Body of pancreas (tissue), 4 donors: ENCODE data around the gene ATRAID. TPM values are rescaled to one million over a fixed set of nuclear protein-coding genes. Genes with fewer than 3 reads are reported as not detected.

Experiments used
- ATAC-seq: fragments of 150-250 bp; one replicate; pipeline ENCODE4 v1.9.1; 2016
- DNase-seq, 4 donors: peaks; one replicate each; pipeline ENCODE4 v3.0.0-alpha.2; 2019
- H3K27ac ChIP-seq, 4 donors: fragments of 200-600 bp; sonication (generic); 1 replicate in 3 of 4; 2 replicates in 1 of 4; pipeline versions ENCODE4 v1.5.1 to v1.6.1; 2016 to 2019; ENCODE audit warnings: mild to moderate bottlenecking in 1 of 4, mixed read lengths in 1 of 4, moderate library complexity in 1 of 4
- H3K27me3 ChIP-seq, 2 donors: fragments of 200-600 bp; sonication (generic); one replicate each; pipeline ENCODE4 v1.6.0; 2016; ENCODE audit warnings: mild to moderate bottlenecking in 1 of 2
- H3K36me3 ChIP-seq, 2 donors: fragments of 200-600 bp; sonication (generic); replicated peaks in 1 of 2; 2 replicates each; pipeline ENCODE4 v1.5.1; 2016; ENCODE audit warnings: low read depth in 2 of 2; ENCODE audit not compliant: insufficient read depth in 1 of 2
- H3K4me1 ChIP-seq: fragments of 200-600 bp; sonication (generic); one replicate; pipeline ENCODE4 v1.6.0; 2016
- H3K4me3 ChIP-seq, 2 donors: fragments of 200-600 bp; sonication (generic); 1 replicate in 1 of 2; 2 replicates in 1 of 2; pipeline ENCODE4 v1.5.1; 2016 to 2019
- H3K9me3 ChIP-seq, 3 donors: fragments of 200-600 bp; sonication (generic); 1 replicate in 2 of 3; 2 replicates in 1 of 3; pipeline ENCODE4 v1.5.1; 2016
- POLR2A ChIP-seq, 3 donors: fragments of 450-650 bp; IDR thresholded peaks; one replicate each; pipeline ENCODE4 v1.6.1; 2016; ENCODE audit warnings: antibody characterized with exemption in 3 of 3, mild to moderate bottlenecking in 2 of 3
- WGBS, 2 donors: methylation state at CpG; one replicate each; pipeline ENCODE4 v1.1.5; 2017; 5-methylcytosine and 5-hydroxymethylcytosine counted together
- intact Hi-C: fragments of 100-400 bp; cut with DNase I; formaldehyde crosslinking; loops from one replicate; pipeline ENCODE4 v1.15.1; 2023
- total RNA-seq, 2 donors: library from RNA; depleted of rRNA; stranded (reverse); fragments of >200 nt; gene quantifications; one replicate each; pipeline ENCODE4 v1.1.0, GENCODE V29; 2016
- TF ChIP-seq, protein P1 (sequence below), 7 experiments: fragments of 450-650 bp in 4 of 7; fragments of 200-600 bp in 3 of 7; sonication (generic) in 3 of 7; IDR thresholded peaks; one replicate each; pipeline ENCODE4 v1.5.1; 2016 to 2019; ENCODE audit warnings: antibody characterized with exemption in 7 of 7

Gene ATRAID
- total RNA-seq, 2 donors from 2014 or later = 69.2 to 75.0 TPM

DNA sequence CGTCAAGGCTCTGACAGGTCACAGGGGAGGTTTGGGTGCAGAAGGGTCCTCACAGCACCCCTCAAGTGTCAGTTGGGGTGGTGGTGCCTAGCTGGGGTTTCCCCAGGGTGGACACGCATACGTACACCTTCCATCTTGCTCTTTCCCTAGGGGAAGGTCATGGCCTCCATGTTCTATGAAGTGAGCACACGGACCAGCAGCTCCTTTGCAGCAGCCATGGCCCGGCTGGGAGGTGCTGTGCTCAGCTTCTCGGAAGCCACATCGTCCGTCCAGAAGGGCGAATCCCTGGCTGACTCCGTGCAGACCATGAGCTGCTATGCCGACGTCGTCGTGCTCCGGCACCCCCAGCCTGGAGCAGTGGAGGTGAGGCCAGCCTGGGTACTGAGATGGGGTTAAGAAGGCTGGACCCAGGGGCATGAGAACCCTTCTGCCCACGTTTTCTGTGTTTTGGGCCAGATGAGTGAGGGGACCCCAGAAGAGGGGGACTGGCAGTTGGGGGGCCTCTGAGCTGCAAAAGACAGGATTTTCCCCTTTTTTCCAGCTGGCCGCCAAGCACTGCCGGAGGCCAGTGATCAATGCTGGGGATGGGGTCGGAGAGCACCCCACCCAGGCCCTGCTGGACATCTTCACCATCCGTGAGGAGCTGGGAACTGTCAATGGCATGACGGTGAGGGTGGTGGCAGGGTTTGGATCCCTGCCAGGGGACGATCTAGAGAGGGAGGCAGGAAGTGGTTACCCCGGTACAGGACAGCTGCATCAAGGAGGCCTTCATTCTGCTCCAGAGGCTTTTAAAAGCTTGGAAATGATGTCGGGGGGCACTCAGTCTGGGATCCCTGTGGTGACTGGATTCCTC, 30.1 kb downstream of the ATRAID start:
- DNase-seq (no peak), ATAC-seq (no peak)
- intact Hi-C loops = no loop called here
- peaks cover 12 to 33% of the 10 kb centered on the region in 2 donors for H3K36me3 ChIP-seq
- 78 to 85% methylated on average over 12 to 22 of the region's 24 CpGs for WGBS, 2 donors
- H3K27ac ChIP-seq = no peak overlapping the region
- no peak overlapping the region for H3K4me3 ChIP-seq
- H3K9me3 ChIP-seq = no peaks in the 10 kb centered on the region
- TF ChIP-seq, protein P1, sequence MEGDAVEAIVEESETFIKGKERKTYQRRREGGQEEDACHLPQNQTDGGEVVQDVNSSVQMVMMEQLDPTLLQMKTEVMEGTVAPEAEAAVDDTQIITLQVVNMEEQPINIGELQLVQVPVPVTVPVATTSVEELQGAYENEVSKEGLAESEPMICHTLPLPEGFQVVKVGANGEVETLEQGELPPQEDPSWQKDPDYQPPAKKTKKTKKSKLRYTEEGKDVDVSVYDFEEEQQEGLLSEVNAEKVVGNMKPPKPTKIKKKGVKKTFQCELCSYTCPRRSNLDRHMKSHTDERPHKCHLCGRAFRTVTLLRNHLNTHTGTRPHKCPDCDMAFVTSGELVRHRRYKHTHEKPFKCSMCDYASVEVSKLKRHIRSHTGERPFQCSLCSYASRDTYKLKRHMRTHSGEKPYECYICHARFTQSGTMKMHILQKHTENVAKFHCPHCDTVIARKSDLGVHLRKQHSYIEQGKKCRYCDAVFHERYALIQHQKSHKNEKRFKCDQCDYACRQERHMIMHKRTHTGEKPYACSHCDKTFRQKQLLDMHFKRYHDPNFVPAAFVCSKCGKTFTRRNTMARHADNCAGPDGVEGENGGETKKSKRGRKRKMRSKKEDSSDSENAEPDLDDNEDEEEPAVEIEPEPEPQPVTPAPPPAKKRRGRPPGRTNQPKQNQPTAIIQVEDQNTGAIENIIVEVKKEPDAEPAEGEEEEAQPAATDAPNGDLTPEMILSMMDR (IDR thresholded peaks at IDR 0.05) = no peak
- TF ChIP-seq POLR2A (IDR thresholded peaks at IDR 0.05) = no peak
- no peaks in the 10 kb centered on the region for H3K27me3 ChIP-seq
- H3K4me1 ChIP-seq = no peaks in the 10 kb centered on the region

GRCh38 chr2:27242614-27242951, 30.7 kb downstream of the ATRAID start:
- TF ChIP-seq, protein P1 (IDR thresholded peaks at IDR 0.05) = no peak
- TF ChIP-seq POLR2A (IDR thresholded peaks at IDR 0.05) = no peak
- Histone ChIP-seq H3K9me3 (no peaks in the 10 kb centered on the region), H3K4me1 (no peaks in the 10 kb centered on the region), H3K27ac (no peak overlapping the region), H3K27me3 (no peaks in the 10 kb centered on the region), H3K36me3 (peaks cover 12 to 33% of the 10 kb centered on the region in 2 donors), H3K4me3 (no peak overlapping the region)
- ATAC-seq = no peak
- intact Hi-C loops = no loop called here
- DNase-seq = no peak
- WGBS, 2 donors = 80 to 97% methylated on average over 1 to 16 of the region's 16 CpGs

- intact Hi-C loops = no loop called here
- H3K36me3 ChIP-seq = peaks cover 10 to 26% of the 10 kb centered on the region in 2 donors
These were observed 31.7 kb downstream of the ATRAID start for GRCh38 chr2:27243391-27244130.

DNA sequence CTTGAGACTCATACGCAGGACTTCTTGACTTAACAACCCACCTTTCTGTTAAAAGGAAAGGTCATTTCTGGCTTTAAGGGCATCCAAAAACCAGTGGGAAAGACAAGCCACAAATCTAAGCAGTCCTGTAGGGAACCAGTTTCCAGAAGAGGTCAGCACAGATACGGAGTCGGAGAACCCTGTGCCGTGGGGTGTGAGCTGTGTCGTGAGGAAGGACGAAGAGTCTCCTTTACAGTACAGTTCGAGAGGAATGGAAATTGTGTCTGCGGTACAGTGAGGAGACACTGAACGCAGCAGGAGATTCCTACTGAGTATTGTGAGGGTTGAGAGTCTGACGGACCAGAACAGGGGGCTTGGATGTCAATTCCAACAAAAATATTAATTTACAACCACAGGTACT, 33.3 kb downstream of the ATRAID start:
- Histone ChIP-seq H3K27me3 (no peaks in the 10 kb centered on the region), H3K4me1 (peaks cover 8% of the 10 kb centered on the region), H3K36me3 (peaks cover 5 to 17% of the 10 kb centered on the region in 2 donors), H3K27ac (no peak overlapping the region), H3K4me3 (no peak overlapping the region), H3K9me3 (no peaks in the 10 kb centered on the region)
- 62% methylated on average over 10 of the region's 10 CpGs for WGBS, 2 donors
- TF ChIP-seq, protein P1 (IDR thresholded peaks at IDR 0.05) = no peak
- no peak for TF ChIP-seq POLR2A (IDR thresholded peaks at IDR 0.05)
- intact Hi-C loops = no loop called here
- DNase-seq = no peak
- no peak for ATAC-seq

More at GRCh38 chr2:27243391-27244130, 31.7 kb downstream of the ATRAID start:
- no peak for TF ChIP-seq POLR2A (IDR thresholded peaks at IDR 0.05)
- TF ChIP-seq, protein P1 (IDR thresholded peaks at IDR 0.05) = no peak
- 85 to 87% methylated on average over 18 to 19 of the region's 19 CpGs for WGBS, 2 donors
- DNase-seq (no peak), ATAC-seq (no peak)
- no peak overlapping the region for H3K27ac ChIP-seq
- no peaks in the 10 kb centered on the region for H3K9me3 ChIP-seq
- H3K4me3 ChIP-seq = no peak overlapping the region
- no peaks in the 10 kb centered on the region for H3K4me1 ChIP-seq
- no peaks in the 10 kb centered on the region for H3K27me3 ChIP-seq
